ENCODE data around the gene MRGPRE.

The MRGPRE gene

GRCh38 chr11:3189196-3189843 lies 42.9 kb downstream of the MRGPRE start:
- no peaks in the 10 kb centered on the region for H3K36me3 ChIP-seq (ENCODE audit: control insufficient read depth, insufficient read depth, low read length)
- no peak for DNase-seq
- H3K27me3 ChIP-seq (replicated peaks; ENCODE audit: control insufficient read depth, insufficient read depth, low read length, poor library complexity, severe bottlenecking), result no peaks in the 10 kb centered on the region
- no peak overlapping the region for H3K27ac ChIP-seq (ENCODE audit: insufficient read depth, low read length, poor library complexity, severe bottlenecking)
- H3K9me3 ChIP-seq (ENCODE audit: control insufficient read depth, low read length), result no peaks in the 10 kb centered on the region
- H3K4me1 ChIP-seq (ENCODE audit: control insufficient read depth, insufficient read depth, low read length, poor library complexity, severe bottlenecking), result no peaks in the 10 kb centered on the region
- no peak overlapping the region for H3K4me3 ChIP-seq (ENCODE audit: insufficient read depth, low read depth, low read length, poor library complexity, severe bottlenecking)

DNA sequence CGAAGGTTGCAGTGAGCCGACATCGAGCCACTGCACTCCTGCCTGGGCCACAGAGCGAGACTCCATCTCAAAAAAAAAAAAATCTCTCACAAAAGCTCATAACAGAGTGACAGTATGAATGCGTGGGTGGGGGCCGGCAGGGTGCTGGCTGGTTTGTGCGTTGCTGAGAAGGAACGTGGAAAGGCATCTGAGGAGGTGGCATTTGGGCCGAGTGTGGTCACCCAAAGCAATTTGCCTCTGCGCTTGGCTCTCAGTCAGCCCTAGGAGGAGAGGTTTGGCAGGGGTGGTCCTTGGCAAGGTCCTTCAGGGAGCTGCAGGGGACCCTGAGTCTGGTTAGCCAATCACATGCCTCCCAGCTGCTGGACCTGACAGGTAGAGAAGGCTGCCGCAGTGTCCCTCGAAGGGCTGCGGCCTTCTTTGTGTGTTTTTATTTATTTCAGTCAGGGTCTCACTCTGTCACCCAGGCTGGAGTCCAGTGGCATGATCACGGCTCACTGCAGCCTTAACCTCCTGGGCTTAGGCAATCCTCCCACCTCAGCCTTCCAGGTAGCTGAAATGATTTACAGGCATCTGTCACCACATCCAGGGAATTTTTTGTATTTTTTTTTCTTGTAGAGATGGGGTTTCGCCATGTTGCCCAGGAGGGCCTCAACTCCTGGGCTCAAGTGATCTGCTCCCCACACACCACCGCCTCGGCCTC lies 43.6 kb downstream of the MRGPRE start:
- DNase-seq, result no peak
- H3K27me3 ChIP-seq (replicated peaks; ENCODE audit: control insufficient read depth, insufficient read depth, low read length, poor library complexity, severe bottlenecking), result no peaks in the 10 kb centered on the region
- H3K9me3 ChIP-seq (ENCODE audit: control insufficient read depth, low read length), result no peaks in the 10 kb centered on the region
- H3K27ac ChIP-seq (ENCODE audit: insufficient read depth, low read length, poor library complexity, severe bottlenecking), result no peak overlapping the region
- no peak overlapping the region for H3K4me3 ChIP-seq (ENCODE audit: insufficient read depth, low read depth, low read length, poor library complexity, severe bottlenecking)
- no peaks in the 10 kb centered on the region for H3K36me3 ChIP-seq (ENCODE audit: control insufficient read depth, insufficient read depth, low read length)
- no peaks in the 10 kb centered on the region for H3K4me1 ChIP-seq (ENCODE audit: control insufficient read depth, insufficient read depth, low read length, poor library complexity, severe bottlenecking)

- no peaks in the 10 kb centered on the region for H3K9me3 ChIP-seq (ENCODE audit: control insufficient read depth, low read length)
- no peaks in the 10 kb centered on the region for H3K27me3 ChIP-seq (replicated peaks; ENCODE audit: control insufficient read depth, insufficient read depth, low read length, poor library complexity, severe bottlenecking)
- H3K4me1 ChIP-seq (ENCODE audit: control insufficient read depth, insufficient read depth, low read length, poor library complexity, severe bottlenecking), result no peaks in the 10 kb centered on the region
- no peak overlapping the region for H3K4me3 ChIP-seq (ENCODE audit: insufficient read depth, low read depth, low read length, poor library complexity, severe bottlenecking)
- DNase-seq, result no peak
- no peak overlapping the region for H3K27ac ChIP-seq (ENCODE audit: insufficient read depth, low read length, poor library complexity, severe bottlenecking)
- no peaks in the 10 kb centered on the region for H3K36me3 ChIP-seq (ENCODE audit: control insufficient read depth, insufficient read depth, low read length)
Observed at GRCh38 chr11:3186166-3186953, 45.9 kb downstream of the MRGPRE start.

DNA sequence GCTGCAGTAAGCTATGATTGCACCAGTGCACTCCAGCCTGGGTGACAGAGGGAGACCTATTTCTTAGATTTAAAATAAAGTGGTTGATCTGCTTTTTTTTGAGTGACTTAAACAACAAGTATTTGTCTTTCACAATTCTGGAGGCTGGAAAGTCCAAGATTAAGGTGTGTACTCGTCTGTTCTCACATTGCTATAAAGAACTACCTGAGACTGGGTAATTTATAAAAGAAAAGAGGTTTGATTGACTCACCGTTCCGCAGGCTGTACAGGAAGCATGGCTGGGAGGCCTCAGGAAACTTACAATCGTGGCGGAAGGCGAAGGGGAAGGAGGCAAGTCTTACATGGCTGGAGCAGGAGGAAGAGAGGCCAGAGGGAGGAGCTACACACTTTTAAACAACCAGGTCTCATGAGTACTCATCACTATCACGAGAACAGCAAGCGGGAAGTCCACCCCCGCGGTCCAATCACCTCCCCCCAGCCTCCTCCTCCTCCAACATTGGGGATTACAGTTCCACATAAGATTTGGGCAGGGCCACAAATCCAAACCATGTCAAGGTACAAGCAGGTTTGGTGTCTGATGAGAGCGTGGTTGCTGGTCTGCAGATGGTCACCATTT lies 47.4 kb downstream of the MRGPRE start:
- Histone ChIP-seq H3K36me3 (ENCODE audit: control insufficient read depth, insufficient read depth, low read length) (no peaks in the 10 kb centered on the region), H3K4me3 (ENCODE audit: insufficient read depth, low read depth, low read length, poor library complexity, severe bottlenecking) (no peak overlapping the region)

DNA sequence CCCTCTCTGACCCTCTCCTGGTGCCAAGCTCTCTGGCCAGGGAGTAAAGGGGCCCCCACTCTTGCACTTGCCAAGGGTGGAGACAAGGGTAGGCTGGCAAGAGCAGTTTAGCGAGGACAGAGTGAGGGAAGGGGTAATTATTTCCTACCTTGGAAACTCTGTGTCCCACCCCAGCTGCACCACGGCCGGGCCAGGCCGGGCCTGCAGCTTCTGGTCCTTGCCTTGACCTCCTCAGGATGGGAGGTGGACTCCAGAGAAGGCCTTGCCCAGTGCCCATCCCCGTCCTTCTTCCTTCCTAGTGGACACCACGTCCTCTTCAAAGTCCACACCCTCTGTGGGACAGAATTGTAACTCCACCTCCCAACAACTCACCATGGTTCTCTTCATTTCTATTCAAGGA lies 48.7 kb downstream of the MRGPRE start:
- H3K27ac ChIP-seq (ENCODE audit: insufficient read depth, low read length, poor library complexity, severe bottlenecking), result no peak overlapping the region
- H3K4me1 ChIP-seq (ENCODE audit: control insufficient read depth, insufficient read depth, low read length, poor library complexity, severe bottlenecking), result no peaks in the 10 kb centered on the region
- H3K36me3 ChIP-seq (ENCODE audit: control insufficient read depth, insufficient read depth, low read length), result no peaks in the 10 kb centered on the region
- H3K27me3 ChIP-seq (replicated peaks; ENCODE audit: control insufficient read depth, insufficient read depth, low read length, poor library complexity, severe bottlenecking), result no peaks in the 10 kb centered on the region
- DNase-seq, result no peak
- no peak overlapping the region for H3K4me3 ChIP-seq (ENCODE audit: insufficient read depth, low read depth, low read length, poor library complexity, severe bottlenecking)
- no peaks in the 10 kb centered on the region for H3K9me3 ChIP-seq (ENCODE audit: control insufficient read depth, low read length)

More for the DNA sequence above, 47.4 kb downstream of the MRGPRE start:
- H3K27me3 ChIP-seq (replicated peaks; ENCODE audit: control insufficient read depth, insufficient read depth, low read length, poor library complexity, severe bottlenecking), result no peaks in the 10 kb centered on the region
- H3K4me1 ChIP-seq (ENCODE audit: control insufficient read depth, insufficient read depth, low read length, poor library complexity, severe bottlenecking), result no peaks in the 10 kb centered on the region
- H3K9me3 ChIP-seq (ENCODE audit: control insufficient read depth, low read length), result no peaks in the 10 kb centered on the region
- no peak overlapping the region for H3K27ac ChIP-seq (ENCODE audit: insufficient read depth, low read length, poor library complexity, severe bottlenecking)
- DNase-seq, result no peak

DNA sequence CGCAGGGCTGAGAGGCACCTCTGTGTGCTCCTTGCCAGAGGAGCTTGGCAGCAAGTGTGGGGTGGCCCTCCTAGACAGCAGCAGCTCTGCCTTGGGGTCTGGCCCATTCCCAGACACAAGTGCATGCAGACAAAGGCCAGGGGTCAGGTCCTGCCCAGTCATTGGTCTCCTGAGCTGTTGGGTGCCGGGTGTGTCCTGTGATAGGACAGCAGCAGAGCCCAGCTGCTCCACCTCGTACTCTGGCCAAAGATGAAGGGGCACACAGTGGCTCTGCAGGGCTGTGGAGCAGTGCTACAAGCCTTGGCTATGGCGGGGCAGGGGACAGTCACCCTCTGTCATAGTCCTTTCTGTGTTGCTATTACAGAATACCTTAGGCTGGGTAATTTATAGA lies 49.8 kb downstream of the MRGPRE start:
- H3K36me3 ChIP-seq (ENCODE audit: control insufficient read depth, insufficient read depth, low read length), result no peaks in the 10 kb centered on the region
- no peak overlapping the region for H3K27ac ChIP-seq (ENCODE audit: insufficient read depth, low read length, poor library complexity, severe bottlenecking)
- no peak for DNase-seq
- H3K4me1 ChIP-seq (ENCODE audit: control insufficient read depth, insufficient read depth, low read length, poor library complexity, severe bottlenecking), result no peaks in the 10 kb centered on the region
- no peaks in the 10 kb centered on the region for H3K9me3 ChIP-seq (ENCODE audit: control insufficient read depth, low read length)
- no peaks in the 10 kb centered on the region for H3K27me3 ChIP-seq (replicated peaks; ENCODE audit: control insufficient read depth, insufficient read depth, low read length, poor library complexity, severe bottlenecking)
- no peak overlapping the region for H3K4me3 ChIP-seq (ENCODE audit: insufficient read depth, low read depth, low read length, poor library complexity, severe bottlenecking)

- no peaks in the 10 kb centered on the region for H3K4me1 ChIP-seq (ENCODE audit: control insufficient read depth, insufficient read depth, low read length, poor library complexity, severe bottlenecking)
- no peaks in the 10 kb centered on the region for H3K27me3 ChIP-seq (replicated peaks; ENCODE audit: control insufficient read depth, insufficient read depth, low read length, poor library complexity, severe bottlenecking)
- no peaks in the 10 kb centered on the region for H3K9me3 ChIP-seq (ENCODE audit: control insufficient read depth, low read length)
- no peaks in the 10 kb centered on the region for H3K36me3 ChIP-seq (ENCODE audit: control insufficient read depth, insufficient read depth, low read length)
- no peak for DNase-seq
- H3K4me3 ChIP-seq (ENCODE audit: insufficient read depth, low read depth, low read length, poor library complexity, severe bottlenecking), result no peak overlapping the region
- H3K27ac ChIP-seq (ENCODE audit: insufficient read depth, low read length, poor library complexity, severe bottlenecking), result no peak overlapping the region
Observed at GRCh38 chr11:3181725-3182461, 50.3 kb downstream of the MRGPRE start.

GRCh38 chr11:3180869-3181268 lies 51.3 kb downstream of the MRGPRE start:
- Histone ChIP-seq H3K27ac (ENCODE audit: insufficient read depth, low read length, poor library complexity, severe bottlenecking) (no peak overlapping the region), H3K4me3 (ENCODE audit: insufficient read depth, low read depth, low read length, poor library complexity, severe bottlenecking) (no peak overlapping the region), H3K9me3 (ENCODE audit: control insufficient read depth, low read length) (peaks cover 4% of the 10 kb centered on the region), H3K4me1 (ENCODE audit: control insufficient read depth, insufficient read depth, low read length, poor library complexity, severe bottlenecking) (no peaks in the 10 kb centered on the region), H3K36me3 (ENCODE audit: control insufficient read depth, insufficient read depth, low read length) (no peaks in the 10 kb centered on the region), H3K27me3 (replicated peaks; ENCODE audit: control insufficient read depth, insufficient read depth, low read length, poor library complexity, severe bottlenecking) (no peaks in the 10 kb centered on the region)
- DNase-seq, result no peak

DNA sequence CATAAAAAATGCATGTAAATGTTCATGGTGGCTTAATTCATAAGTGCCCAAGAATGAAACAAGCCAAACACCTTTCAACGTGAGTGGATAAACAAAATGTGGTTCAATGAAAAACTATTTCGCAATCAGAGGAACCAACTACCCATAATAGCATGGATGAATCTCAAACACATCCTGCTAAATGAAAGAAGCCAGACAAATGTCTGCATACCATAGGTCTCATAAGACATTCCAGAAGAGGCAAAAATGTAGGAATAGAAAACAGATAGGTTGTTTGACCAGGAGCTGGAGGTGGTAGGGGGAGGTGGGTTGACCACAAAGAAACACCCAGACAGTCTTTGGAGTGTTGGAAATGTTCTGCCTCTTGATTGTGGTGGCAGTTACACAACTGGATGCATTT lies 53.9 kb downstream of the MRGPRE start:
- Histone ChIP-seq H3K9me3 (ENCODE audit: control insufficient read depth, low read length) (peaks cover 4% of the 10 kb centered on the region), H3K4me3 (ENCODE audit: insufficient read depth, low read depth, low read length, poor library complexity, severe bottlenecking) (no peak overlapping the region), H3K36me3 (ENCODE audit: control insufficient read depth, insufficient read depth, low read length) (no peaks in the 10 kb centered on the region), H3K27ac (ENCODE audit: insufficient read depth, low read length, poor library complexity, severe bottlenecking) (no peak overlapping the region), H3K27me3 (replicated peaks; ENCODE audit: control insufficient read depth, insufficient read depth, low read length, poor library complexity, severe bottlenecking) (no peaks in the 10 kb centered on the region), H3K4me1 (ENCODE audit: control insufficient read depth, insufficient read depth, low read length, poor library complexity, severe bottlenecking) (no peaks in the 10 kb centered on the region)
- DNase-seq, result no peak

All from effector memory CD4-positive, alpha-beta T cell (primary cell).